ENCODE data around the gene FBXW7.
A peak's percentile ranks its signal among the peaks of the same experiment; 100 is the strongest.

DNA sequence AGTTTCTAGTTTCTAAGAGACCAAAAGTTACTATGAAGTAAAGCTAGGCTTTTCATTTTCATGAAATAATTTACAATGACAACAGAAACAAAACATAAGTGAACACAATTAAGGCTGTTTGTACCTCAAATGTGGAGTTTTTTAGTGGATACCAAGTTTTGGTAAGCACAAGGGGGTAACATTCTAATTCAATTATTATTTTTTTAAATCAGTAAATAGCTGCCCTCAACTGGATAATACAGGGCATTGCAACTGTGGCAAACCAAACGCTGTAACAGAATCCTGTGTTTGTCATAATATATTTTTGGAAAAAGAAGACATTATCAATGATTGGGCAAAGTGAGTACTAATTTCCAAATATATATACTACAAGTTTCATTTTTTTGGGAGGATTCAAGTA, 150.3 kb downstream of the FBXW7 start:
- no peak for TF ChIP-seq EZH2phosphoT487 (IDR thresholded peaks at IDR 0.05; ENCODE audit: low read depth, severe bottlenecking, unreplicated experiment)
- TF ChIP-seq, protein P1, sequence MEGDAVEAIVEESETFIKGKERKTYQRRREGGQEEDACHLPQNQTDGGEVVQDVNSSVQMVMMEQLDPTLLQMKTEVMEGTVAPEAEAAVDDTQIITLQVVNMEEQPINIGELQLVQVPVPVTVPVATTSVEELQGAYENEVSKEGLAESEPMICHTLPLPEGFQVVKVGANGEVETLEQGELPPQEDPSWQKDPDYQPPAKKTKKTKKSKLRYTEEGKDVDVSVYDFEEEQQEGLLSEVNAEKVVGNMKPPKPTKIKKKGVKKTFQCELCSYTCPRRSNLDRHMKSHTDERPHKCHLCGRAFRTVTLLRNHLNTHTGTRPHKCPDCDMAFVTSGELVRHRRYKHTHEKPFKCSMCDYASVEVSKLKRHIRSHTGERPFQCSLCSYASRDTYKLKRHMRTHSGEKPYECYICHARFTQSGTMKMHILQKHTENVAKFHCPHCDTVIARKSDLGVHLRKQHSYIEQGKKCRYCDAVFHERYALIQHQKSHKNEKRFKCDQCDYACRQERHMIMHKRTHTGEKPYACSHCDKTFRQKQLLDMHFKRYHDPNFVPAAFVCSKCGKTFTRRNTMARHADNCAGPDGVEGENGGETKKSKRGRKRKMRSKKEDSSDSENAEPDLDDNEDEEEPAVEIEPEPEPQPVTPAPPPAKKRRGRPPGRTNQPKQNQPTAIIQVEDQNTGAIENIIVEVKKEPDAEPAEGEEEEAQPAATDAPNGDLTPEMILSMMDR (IDR thresholded peaks at IDR 0.05; ENCODE audit: poor library complexity): peak; percentile 59

All from hepatocyte (in vitro differentiated cells).